Measurements from ENCODE around the gene OBSCN.

Gene OBSCN

DNA sequence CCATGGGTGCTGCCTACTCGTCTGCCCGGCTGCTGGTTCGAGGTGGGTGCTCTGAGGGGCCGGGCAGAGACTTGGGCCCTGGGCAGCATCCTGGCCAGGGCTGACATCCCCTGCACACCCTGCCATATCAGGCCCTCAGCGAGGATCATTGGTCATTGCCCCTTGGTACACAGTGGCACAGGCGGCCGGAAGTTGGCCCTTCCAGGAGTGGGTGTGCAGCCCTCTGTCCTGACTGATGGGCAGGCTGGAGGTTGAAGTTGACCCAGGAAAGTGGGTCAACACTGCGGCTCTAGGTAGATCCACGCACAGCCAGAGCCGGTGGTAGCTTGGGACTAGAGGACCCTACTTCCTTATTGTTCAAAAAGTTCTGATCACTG is 125.9 kb downstream of the OBSCN start:
- DNase-seq = no peak

DNA sequence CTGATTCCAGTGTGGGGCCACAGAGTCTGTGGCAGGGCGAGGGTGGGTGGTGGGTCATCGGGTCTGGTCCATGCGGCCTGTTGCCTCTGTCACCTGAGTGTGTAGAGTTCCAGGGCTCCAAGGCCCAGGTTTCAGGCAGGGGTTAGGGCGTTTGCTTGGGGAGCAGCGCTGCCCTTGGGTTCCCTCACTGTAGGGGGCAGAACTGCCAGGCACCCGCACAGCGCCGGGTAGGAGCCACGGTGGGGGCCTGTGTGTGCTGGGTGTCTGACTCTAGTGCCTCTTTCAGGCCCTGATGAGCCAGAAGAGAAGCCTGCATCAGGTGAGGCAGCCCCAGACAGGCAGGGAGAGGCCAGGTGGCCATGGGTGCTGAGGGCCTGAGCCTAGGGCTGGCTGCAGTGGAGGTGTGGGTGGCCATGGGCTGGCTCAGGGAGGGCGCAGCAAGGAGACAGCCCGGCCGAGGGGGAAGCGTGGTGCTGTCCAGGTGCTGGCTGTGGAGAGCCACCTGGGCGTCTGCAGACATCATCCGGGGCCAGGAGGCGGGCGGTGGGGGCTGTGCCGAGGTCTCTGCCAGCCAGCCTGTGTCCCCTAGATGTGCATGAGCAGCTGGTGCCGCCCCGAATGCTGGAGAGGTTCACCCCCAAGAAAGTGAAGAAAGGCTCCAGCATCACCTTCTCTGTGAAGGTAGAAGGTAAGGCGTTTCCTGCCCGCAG is 126.5 kb downstream of the OBSCN start:
- no peak for DNase-seq

DNA sequence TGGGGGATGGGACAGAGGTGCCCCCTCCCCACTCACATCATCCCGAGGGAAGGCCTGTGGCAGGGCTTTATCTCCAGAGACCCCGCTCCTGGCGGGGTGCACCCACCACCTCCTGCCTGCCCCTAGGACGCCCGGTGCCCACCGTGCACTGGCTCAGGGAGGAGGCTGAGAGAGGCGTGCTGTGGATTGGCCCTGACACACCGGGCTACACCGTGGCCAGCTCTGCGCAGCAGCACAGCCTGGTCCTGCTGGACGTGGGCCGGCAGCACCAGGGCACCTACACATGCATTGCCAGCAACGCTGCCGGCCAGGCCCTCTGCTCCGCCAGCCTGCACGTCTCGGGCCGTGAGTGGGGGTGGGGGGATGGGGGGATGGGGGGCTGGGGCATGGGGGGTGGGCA is 127.1 kb downstream of the OBSCN start:
- DNase-seq = no peak

DNA sequence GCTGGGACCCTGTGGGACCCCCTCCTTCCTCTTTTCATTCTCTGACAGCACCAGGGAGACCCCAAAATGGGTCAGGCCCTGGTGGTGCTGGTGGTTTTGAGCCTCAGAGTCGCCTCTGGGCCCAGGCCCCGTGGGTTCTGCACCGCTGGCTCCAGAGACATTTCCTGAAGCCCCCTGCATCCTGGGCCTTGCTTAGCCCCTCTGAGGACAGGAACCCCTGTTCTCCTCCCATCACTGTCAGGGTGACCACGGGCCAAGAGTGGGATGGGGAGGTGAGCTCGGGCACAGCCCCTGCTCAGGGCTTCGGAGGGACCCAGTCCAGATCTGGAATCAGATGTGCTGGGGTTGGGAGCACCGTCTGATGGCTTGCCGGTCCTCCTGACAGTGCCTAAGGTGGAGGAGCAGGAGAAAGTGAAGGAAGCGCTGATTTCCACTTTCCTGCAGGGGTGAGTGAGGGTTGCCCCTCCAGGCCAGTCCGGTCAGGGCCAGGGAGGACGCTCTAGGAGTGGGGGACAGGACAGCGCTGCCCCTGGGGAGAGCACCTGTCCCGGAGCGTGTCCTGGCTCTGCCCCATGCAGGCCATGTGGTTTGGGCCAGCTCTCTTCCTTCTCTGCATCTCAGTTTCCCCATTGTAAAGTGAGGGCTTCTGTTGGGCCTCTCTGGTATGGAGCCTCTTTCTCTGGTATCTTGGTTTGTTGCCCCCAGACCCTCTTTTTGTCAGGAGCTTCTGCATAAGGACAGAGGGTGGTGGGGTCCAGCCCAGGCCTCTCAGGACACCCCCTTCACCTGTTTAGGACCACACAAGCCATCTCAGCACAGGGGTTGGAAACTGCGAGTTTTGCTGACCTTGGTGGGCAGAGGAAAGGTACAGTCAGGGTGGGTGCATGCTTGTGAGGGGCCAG is 127.8 kb downstream of the OBSCN start:
- DNase-seq = no peak

DNA sequence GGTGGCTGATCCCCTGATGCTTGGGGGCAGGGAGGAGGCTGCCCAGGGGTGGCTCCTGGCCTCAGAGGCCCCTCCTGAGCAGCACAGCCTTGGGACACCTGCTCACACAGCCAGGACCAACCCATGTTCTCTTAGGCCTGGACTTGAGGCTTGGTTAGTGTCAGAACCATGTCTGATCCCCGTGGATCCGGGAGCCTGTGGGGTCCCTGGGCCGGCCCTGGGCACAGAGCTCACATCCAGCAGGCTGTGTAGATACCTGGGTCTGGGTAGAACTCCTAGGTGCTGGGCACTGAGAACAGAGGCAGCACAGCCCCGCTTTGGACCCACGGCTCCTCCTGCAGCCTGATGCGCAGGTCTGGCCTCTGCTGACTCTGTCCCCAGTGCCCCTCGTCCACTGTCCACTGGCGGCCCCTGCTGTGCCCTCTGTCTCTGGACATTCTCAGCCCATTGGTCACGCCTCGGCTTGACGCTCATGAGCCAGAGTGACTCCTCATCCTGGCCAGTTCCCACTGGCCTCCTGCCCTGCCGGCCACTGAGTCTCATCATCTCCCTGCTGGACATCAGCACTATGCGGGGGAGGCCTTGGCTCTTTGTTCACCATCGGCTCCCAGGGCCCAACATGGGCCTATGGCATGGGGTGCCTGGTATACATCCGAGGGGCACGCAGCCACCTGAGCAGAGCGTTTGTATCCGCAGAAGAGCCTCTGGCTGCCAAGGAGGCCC is 128.6 kb downstream of the OBSCN start:
- no peak for DNase-seq

DNA sequence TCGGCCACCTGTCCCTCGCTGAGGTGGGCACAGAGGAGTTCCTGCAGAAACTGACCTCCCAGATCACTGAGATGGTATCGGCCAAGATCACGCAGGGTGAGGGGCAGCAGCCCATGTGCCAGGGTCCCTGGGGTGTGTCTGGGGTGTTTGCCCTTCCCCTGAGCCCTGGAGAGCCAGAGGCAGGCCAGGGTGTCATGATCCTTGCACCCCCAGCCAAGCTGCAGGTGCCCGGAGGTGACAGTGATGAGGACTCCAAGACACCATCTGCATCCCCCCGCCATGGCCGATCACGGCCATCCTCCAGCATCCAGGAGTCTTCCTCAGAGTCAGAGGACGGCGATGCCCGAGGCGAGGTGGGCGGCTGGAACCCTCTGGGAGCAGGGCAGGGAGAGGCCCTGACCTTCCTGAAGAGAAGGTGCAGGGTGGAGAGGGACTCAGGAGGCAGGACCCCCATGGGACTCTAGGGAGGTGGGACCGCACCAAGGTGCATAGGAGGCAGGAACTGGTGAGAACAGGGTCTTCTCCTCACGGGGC is 129.3 kb downstream of the OBSCN start:
- DNase-seq = no peak

DNA sequence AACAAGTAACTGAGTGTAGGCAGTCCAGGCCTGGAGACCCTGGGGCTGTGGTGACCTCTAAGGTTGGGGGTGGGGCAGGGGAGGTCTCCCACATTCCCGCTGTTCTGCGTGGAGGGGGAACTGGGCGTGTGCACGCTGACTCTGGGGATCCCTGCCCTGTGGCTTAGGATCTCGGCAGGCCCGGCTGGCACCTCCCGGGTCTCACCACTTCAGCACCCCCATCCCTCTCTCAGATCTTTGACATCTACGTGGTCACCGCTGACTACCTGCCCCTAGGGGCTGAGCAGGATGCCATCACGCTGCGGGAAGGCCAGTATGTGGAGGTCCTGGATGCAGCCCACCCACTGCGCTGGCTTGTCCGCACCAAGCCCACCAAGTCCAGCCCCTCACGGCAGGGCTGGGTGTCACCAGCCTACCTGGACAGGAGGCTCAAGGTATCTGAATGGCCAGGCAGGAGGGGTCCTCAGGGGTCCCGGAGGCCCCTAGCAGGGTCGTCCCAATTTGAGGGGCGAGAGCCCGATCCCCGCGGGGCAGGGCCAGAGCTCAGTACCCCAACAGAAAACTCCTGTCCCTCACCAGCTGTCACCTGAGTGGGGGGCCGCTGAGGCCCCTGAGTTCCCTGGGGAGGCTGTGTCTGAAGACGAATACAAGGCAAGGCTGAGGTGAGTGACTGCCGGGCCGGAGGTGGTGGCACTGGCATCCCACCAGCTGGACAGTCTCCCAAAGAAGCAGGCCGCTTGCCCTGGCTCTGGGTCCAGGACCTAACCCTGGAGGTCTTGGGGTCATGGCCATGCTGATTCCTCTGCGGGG is 130.1 kb downstream of the OBSCN start:
- no peak for DNase-seq

DNA sequence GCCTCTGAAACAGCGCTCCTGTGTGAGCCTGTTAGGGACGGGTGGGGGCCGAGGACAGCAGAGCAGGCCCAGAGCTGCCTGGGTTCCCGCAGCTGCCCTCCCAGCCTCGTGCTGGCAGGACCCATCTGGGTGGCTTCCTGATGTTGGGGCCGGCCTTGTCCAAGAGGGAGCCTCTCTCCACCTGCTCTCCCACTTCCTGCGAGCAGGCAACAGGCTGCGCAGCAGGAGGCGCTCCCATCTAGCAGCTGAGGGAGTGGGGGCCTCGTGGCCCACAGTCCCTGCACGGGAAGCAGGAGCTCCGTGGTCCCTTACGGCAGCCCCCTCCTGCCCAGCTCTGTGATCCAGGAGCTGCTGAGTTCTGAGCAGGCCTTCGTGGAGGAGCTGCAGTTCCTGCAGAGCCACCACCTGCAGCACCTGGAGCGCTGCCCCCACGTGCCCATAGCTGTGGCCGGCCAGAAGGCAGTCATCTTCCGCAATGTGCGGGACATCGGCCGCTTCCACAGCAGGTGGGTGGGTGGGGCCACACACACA is 130.7 kb downstream of the OBSCN start:
- no peak for DNase-seq

DNA sequence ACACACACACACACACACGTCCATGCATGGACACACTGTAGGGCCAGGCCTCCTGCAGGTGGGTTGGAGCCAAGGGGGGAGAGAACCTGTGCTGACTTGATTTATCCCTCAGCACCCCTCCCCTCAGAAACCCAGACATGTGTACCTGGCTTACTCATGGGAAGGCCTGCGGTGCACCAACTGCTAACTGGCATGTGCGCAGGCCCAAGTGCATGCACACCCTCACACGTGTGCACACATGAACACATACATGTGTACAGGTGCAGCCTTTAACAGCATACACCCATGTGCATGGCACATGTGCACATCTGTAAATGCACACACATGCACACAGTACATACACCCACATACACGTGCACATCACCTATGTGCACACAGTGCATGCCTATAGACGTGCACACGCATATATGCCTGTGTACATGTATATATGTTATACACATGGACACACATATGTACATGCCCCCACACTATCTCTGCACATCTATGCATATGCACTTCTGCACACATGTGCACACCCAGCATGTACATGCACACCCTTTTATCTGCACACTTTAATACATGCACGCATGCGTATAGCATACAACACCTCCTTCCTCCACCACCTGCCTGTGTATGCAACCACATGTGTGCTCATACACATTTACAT is 131.3 kb downstream of the OBSCN start:
- no peak for DNase-seq

DNA sequence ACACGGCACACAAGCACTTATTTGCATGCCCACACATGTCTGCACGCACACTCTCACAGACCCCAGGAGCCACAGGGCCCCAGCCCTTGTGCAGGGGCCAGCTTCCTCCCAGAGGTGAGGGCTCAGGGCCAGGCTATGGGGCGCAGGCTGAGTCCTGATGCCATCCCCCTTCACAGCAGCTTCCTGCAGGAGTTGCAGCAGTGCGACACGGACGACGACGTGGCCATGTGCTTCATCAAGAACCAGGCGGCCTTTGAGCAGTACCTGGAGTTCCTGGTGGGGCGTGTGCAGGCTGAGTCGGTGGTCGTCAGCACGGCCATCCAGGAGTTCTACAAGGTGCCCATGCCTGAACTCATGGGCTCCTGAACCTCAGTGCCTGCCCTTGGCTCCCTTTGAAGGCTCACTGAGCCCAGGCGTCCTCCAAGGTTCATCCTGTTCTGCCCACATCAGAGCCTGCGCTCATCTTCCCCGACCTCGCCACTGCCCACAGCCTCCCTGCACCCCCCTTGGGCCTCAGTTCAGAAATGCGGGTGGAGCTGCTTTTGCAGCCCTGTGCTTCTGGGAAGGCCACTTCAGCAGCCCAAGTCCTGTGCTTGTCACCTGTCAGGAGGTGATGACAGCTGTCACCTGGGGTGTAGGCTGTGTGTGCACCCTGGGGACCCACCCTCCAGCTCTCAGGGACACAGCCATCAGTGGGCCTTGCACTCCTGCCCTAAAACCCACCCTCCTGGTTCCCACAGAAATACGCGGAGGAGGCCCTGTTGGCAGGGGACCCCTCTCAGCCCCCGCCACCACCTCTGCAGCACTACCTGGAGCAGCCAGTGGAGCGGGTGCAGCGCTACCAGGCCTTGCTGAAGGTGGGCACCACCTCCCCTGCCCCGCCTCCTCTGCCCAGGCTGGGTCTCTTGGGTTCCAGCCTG is 132.2 kb downstream of the OBSCN start:
- DNase-seq = no peak

DNA sequence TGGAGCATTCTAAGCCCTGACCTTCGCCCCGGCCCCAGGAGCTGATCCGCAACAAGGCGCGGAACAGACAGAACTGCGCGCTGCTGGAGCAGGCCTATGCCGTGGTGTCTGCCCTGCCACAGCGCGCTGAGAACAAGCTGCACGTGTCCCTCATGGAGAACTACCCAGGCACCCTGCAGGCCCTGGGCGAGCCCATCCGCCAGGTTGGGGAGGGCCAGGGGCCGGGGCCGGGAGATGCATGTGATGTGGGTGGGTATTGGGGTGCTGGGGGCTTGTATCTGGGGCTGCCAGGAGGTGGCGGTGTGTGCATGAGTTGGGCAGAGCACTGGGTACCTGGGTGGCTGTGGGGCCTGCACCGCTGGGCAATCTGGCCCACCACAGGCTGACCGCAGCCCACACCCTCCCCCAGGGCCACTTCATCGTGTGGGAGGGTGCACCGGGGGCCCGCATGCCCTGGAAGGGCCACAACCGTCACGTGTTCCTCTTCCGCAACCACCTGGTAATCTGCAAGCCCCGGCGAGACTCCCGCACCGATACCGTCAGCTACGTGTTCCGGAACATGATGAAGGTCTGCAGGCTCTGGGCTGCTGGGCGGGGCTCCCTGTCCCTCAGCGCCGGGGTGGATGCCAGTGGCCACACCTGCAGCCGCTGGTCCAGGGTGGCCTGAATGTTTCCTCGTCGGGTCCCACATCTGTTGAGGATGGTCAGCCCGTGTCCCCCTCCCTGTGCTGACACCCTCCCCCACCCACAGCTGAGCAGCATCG is 133.0 kb downstream of the OBSCN start:
- no peak for DNase-seq

DNA sequence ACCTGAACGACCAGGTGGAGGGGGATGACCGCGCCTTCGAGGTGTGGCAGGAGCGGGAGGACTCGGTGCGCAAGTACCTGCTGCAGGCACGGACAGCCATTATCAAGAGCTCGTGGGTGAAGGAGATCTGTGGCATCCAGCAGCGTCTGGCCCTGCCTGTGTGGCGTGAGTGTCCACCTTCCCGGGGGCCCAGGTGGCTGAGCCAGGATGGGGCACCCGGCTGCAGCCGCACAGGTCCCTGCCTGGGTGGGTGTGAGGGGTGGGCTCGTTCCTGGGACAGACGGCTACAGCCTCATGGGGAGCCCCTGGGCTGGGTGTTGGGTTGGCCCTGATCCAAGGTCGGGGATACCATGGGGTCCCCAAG is 133.6 kb downstream of the OBSCN start:
- no peak for DNase-seq

DNA sequence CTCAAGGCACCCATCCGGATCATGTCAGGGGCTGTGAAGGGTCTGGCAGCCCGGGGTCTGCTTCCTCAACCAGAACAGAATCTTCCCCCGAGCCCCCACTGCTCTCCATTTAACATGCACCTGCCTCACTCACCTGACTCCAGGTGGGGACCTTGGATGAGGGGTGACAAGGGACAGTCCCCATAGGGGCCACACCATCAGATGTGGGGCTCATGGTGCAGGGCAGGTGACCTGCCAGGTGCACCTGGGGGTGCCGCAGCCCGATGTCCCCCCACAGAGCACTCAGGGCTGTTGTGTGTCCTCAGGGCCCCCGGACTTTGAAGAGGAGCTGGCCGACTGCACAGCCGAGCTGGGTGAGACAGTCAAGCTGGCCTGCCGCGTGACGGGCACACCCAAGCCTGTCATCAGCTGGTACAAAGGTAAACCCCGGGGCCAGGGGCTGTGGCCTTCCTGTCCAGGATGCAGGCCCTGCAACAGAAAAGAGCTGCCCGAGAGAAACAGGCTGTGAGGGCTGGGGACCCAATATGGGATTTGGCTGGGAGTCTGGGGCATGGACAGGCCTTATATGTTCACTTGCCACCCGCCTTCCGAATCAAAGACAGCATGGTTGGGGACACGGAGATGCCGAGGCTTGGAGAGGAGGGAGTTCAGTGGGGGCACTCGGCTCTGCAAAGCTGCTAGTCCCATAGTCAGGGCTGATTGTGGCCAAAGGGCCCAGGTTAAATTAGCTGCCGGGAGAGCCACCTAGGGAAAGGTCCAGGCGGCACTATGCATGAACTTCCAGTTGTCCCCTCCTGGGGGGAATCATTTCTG is 134.2 kb downstream of the OBSCN start:
- no peak for DNase-seq

DNA sequence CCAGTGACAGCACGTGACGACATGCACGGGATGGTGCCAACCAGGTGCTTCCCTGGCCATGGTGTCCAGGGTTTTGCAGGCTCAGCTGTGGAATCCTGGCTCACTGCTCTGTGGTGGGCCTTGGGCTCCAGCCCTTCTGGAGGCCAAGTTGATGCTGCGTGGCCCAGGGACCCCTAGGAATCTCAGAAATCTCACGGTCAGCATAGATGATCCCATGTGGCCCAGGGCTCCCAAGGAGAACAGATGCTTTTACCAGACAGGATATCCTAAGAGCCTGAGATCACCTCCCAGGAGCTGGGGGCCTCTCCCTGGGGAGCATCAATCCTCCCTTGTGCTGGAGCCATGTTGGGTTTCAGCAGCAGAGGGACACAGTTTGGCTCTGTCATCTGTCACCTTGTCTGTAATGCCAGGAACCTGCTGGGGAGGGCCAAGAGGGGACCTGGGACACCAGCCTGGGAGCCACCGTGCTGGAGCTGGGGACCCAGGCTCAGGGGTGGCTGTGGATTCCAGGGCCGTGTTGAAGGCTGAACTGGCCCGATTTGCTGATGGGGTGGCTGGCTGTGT is 134.9 kb downstream of the OBSCN start:
- no peak for DNase-seq

DNA sequence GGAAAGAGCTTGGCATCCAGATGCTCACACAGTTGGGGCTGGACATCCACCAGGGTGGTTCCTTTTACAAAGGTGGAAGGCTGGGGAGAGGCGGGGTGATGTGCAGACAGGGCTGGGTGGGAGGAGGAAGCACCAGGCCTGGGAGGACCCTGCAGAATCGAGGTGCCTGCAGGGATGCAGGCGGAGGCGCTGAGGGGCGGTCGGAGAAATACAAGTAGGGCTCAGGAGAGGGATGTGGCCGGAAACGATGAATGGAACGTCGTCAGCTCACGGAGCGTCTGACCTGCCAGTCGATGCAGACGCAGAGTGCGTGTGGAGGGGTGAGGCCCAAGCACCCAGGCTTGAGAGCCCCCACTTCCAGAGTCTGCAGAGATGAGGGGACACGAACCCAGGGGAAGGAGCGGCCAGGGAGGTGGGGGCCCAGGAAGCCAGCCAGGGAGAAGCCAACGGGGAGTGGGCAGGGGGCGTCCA is 135.4 kb downstream of the OBSCN start:
- DNase-seq = no peak

DNA sequence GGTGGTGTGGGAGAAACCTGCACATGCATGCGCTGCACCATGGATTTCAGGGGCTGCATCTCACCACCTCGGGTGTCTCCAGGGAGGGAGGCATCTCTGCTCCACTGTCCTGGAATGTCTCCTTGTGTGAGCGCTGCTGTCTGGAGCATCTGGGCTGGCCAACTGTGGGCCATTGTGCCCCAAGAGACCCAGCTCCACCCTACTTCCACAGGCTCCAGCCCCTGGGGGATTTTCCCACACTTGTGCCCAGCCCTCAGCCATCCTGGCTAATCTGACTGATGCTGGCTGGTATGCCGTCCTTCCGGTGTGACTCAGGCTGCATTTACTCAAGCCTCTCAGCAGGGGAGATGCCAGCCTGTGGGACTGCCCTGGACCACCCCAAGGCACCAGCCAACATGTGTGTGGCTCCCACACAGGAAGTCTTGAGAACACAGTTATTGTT is 136.8 kb downstream of the OBSCN start:
- no peak for DNase-seq

DNA sequence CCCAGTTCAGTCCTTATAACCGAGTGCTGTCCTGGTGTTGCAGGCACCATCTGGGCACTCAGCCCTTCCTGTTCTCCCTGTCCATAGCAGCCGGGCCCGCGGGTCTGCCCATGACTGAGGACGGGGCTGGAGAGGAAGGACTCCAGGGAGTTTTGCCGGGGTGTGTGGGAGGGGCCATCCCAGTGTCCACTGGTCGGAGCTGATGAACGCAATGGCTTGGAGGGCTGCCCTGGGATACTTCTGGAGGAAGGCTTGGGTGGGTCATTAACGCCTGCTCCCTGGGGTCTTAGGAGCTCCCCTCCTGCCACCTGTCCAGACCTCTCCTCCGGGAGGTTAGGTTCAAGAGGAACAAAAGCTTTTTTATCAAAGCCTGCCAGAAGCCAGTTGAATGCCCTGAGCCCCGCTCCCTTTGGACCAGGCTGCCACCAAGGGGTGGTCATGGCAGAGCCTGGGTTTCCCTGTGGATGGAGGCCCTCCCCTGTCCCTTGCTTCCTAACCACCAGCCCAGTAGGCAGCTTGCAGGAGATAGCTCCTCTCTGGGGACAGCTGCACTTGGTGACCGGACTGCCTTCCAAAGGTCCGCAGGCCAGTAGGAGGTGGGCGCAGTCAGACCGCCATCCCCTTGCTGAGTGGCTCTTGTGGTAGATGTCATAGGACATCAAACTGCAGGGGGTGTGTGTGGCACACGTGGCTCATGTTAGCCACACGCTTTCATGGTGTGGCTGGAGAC is 137.5 kb downstream of the OBSCN start:
- no peak for DNase-seq

DNA sequence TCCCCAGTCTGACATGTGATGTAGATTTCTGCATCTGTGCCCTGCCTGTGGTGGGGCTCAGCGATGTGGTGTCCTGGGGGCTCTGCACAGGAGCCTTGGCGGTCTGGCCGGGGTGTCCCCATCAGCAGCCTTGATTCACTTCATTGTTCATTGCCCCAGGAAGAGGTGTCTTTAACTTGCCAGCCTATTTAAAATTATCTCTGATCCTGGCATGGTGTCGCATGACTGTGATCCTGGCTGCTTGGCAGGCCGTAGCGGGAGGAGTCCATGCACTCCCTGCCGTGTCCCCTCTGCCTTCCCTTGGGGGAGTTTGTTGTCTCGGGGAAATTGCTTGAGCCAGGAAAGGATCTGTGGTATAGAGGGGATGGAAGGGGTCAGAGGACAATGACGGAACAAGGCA is 138.9 kb downstream of the OBSCN start:
- DNase-seq = no peak

Measured in NCI-H1694 (cell line).